GM21381 (cell line): ENCODE measurements around the gene CPLX1.
"Not testable (repeated sequence)": the region's sequence is repeated elsewhere in the genome, so short reads cannot be mapped to it uniquely, and the experiment has no call there.

ENCODE experiments used
- ATAC-seq: cut with Tn5 transposase; IDR thresholded peaks from one replicate; pipeline ENCODE4 v1.9.1; 2021; ENCODE audit warnings: mild to moderate bottlenecking, moderate library complexity; ENCODE audit not compliant: unreplicated experiment

Gene CPLX1

DNA sequence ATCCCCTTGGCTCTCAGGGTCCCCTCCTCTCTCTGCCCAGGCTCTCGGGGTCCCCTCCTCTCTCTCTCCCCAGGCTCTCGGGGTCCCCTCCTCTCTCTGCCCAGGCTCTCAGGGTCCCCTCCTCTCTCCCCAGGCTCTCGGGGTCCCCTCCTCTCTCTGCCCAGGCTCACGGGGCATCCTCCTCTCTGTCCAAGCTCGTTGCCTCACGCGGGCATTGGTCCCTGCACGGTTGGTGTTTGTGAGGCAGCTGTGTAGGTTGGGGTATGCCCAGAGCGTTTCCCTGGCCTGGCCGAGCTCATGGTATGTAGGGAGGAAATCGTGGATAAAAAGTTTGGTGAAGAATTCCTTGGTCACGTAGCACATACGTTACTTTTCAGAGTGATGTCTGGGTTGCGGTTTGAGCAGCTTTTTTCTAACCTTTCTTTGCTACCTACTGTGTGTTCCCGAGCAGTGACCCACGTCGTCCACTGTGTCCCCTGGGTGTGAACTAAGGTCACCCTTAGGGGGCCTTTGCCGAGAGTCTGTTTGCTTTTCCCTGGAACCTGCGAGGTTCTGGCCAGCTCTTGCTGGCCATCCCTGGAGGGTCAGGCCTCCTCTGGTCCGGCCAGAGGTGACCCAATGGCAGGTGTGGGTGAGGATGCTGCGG lies 83.7 kb downstream of the CPLX1 start:
- no peak for ATAC-seq

DNA sequence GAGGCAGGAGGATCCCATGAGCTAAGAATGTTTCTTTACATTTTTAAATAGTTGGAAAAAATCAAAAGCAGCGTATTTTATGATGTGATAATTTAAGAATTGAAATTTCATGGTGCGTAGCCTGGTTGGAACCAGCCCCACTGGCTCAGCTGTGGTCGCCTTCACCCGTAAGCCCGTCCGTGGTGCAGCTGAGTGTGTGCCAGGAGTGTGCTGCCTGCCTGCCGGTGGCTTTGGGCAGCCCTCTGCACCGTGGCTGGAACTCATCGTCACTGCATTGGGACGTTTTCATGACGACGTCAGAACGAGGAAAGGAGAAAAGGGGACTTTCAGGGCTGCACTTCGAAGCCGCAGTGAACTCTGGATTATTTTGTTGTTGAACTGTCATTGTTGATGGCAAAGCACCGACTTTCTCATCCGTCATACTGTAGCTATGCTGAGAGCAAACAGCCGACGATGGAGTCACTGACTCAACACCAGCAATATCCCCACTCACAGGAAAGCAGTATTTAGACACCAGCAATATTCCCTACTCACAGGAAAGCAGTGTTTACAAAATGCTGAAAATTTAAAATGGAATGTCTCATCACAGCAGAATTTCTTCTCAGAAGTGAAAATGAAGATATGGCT lies 85.2 kb downstream of the CPLX1 start:
- no peak for ATAC-seq

DNA sequence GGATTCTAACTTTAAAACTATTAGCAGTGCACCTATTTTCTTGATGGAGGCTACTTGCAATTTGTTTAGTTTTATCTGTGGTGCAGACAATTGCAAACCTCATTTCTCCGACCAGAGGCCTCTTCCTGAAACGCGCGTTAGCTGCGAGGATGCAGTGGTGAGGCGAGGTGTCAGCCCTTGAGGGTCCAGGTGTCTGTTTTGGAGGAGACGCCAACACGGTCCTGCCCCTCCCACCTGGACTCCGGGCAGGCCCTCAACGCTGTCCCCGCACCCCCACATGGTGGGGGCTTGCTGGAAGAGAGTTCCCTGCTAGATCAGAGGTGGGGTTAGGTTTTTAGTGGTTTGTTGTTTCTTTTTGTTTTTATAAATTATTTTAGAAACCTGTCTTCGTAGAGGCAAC lies 85.9 kb downstream of the CPLX1 start:
- no peak for ATAC-seq

DNA sequence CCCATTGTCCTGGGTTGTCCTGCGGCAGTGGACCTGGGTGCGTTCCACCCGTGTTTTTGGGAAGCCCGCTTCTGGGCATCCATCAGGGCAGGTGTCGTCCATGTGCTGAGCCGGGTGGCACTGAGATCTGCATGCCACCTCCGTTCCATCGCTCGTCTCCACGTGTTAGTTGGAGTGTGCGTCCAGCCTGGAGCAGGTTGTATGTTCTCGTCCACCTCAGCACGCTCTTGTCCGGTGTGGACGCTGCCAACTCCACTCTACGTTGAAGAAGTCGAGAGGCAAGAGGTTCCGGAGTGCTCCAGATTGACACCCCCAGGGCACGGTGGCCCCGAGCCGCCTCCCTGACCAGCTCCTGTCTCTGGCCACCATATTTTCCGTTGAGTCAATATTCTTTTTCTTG lies 86.4 kb downstream of the CPLX1 start:
- ATAC-seq: no peak

DNA sequence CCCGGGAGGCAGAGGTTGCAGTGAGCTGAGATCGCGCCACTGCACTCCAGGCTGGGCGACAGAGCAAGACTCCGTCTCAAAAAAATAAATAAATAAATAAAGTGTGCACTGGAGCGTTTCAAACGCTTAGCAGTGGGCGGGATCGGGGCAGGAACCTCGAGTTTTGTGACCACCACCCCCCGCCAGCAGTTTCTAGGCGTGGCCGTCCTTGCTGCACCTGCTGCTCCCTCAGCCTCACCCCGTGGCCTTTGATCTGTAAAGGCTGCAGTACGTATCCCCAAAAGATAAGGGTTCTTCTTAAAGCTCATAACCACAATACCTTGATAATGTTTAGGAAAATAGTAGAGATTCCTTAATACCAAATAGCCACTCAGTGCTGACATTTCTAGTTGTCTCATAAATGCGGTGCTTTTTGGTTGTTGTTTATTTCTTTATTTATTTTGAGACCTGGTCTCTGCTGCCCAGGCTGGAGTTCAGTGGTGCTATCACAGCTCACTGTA lies 87.1 kb downstream of the CPLX1 start:
- no peak for ATAC-seq

DNA sequence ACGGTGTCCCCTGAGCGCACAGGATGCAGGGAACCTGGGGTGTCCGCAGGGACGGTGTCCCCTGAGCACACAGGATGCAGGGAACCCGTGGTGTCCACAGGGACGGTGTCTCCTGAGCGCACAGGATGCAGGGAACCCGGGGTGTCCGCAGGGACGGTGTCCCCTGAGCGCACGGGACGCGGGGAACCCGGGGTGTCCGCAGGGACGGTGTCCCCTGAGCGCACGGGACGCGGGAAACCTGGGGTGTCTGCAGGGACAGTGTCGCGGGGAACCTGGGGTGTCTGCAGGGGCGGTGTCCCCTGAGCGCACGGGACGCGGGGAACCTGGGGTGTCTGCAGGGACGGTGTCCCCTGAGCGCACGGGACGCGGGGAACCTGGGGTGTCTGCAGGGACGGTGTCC lies 89.4 kb downstream of the CPLX1 start:
- not testable (repeated sequence) for ATAC-seq

DNA sequence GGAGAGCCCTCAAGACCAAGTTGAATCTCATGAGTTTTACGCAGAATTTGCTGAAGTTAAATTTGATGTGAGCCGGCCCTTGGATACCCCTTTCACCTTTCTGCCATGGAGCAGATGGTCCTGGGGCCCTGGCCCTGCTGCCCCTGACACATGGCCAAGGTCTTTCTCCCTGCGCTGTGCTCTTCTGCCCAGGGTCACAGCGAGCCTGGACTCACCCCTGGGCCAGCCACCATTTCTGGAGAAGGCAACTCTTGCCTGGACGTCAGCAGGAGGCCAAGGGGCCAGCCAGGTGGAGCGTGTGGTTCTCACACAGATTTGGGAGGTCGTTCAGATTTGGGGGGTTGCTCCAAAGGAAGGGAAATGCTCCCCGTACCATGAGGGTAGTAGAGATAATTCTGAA lies 90.3 kb downstream of the CPLX1 start:
- ATAC-seq: no peak
